Measurements from ENCODE around the gene SLC25A12.

SLC25A12 gene

DNA sequence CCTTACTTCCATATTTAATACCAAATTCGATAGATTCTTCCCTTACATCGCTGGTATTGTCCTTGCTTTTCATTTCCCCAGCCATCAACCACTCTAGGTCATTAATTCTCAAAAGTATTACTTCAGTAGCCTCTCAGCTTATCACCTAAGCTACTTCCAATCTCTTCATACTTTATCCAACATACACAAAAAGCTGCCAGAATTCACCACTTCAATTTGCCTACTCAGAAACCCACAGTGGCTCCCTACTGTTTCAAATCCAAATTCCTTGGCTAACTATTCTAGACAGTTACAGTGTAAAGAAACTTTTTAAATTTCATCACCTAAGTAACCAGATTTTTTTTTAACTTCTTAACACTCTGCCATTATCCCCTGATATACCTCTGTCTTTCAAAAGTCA lies 4.7 kb downstream of the SLC25A12 start:
- peaks cover 2 to 7% (median 4%) of the 10 kb centered on the region in 4 experiments for H3K36me3 ChIP-seq (ENCODE audit: control insufficient read depth in 4 of 4, insufficient read depth in 4 of 4, low read length in 3 of 4)
- no peak overlapping the region for H3K4me3 ChIP-seq (ENCODE audit: control insufficient read depth in 1 of 7, extremely low read depth in 1 of 7, insufficient read depth in 4 of 7, low read depth in 2 of 7, low read length in 6 of 7)
- CTCF ChIA-PET: no interaction called here
- DNase-seq: no peak
- H3K9me3 ChIP-seq (ENCODE audit: control extremely low read depth in 1 of 5, control insufficient read depth in 4 of 5, insufficient read depth in 2 of 5, low read depth in 1 of 5, low read length in 4 of 5): no peaks in the 10 kb centered on the region
- peaks cover 6 to 9% (median 9%) of the 10 kb centered on the region in 4 experiments for H3K4me1 ChIP-seq (ENCODE audit: control extremely low read depth in 1 of 4, control insufficient read depth in 4 of 4, insufficient read depth in 4 of 4, low read length in 3 of 4)
- POLR2A ChIA-PET: no interaction called here
- 100% methylated on average over 2 of the region's 2 CpGs for WGBS (ENCODE audit: insufficient coverage)
- no peaks in the 10 kb centered on the region for H3K27me3 ChIP-seq (replicated peaks in 2 of 5; ENCODE audit: control insufficient read depth in 4 of 5, insufficient read depth in 5 of 5, low read length in 4 of 5)
- H3K27ac ChIP-seq (ENCODE audit: insufficient read depth in 1 of 2, low read depth in 1 of 2, low read length in 2 of 2, poor library complexity in 1 of 2, severe bottlenecking in 2 of 2): no peak overlapping the region

DNA sequence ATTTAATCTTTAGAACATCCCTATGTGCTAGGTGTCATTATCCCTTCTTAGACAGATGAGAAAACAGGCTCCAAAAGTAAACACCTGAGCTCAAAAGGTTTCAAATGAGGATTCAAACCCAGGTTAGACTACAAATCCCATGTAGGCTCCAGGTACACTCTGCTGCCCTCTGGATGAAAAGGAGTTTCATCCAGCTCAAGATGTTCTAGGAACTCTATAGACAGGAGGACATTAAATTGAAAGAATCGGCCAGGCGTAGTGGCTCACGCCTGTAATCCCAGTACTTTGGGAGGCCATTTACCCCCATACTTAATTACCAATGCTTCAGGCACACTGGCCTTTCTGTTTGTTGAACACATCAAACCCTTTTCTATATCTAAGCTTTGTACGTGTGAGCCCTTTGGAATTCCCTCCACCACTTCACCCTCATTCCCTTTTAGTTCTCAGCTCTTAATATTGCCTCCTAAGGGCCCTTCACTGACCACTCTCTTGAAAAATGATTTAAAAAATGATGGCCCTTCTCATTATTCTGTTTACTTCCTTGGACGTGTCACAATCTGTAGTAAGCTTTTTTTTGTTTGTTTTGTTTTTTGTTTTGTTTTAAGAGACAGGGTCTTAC lies 10.7 kb downstream of the SLC25A12 start:
- POLR2A ChIA-PET: no interaction called here
- CTCF ChIA-PET: interaction anchor here (1.1 kb wide), 1 partner anchor 10 kb away, joined by 3 read pairs; no protein-coding TSS in a partner anchor

DNA sequence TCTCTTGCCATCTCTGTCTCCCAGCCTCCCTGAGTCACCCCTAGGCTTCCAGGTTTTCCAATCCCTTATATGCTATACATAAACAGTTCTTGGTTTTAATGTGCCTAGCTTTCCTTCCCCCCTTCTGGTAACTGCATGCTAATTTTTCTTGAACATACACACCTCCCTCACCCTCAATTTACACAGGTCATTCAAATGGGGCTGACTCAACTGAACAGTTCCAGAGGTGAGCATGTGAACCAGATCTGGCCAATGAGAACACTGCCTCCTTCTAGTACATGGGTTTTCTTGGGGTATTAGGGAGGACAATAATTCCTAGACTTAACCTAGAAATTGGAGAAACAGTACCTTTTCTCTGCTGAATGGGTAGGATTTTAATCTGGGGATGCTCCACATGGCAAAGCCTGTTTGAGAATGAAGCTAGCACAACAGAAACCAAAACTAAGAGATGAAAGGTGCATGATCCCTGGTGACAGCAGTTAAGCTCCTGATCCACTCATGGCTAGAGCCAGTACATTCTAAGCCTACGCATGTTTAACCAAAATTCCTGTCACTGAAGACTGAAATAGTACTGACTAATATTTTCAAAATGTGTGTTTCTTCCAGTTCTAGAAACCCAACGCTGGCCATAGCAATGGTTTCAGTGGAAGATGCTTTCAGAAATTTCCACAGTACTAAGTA lies 11.8 kb downstream of the SLC25A12 start:
- Histone ChIP-seq H3K4me3 (ENCODE audit: control insufficient read depth in 1 of 7, extremely low read depth in 1 of 7, insufficient read depth in 4 of 7, low read depth in 2 of 7, low read length in 6 of 7) (no peak overlapping the region), H3K27ac (ENCODE audit: insufficient read depth in 1 of 2, low read depth in 1 of 2, low read length in 2 of 2, poor library complexity in 1 of 2, severe bottlenecking in 2 of 2) (no peak overlapping the region), H3K27me3 (replicated peaks in 2 of 5; ENCODE audit: control insufficient read depth in 4 of 5, insufficient read depth in 5 of 5, low read length in 4 of 5) (no peaks in the 10 kb centered on the region), H3K4me1 (ENCODE audit: control extremely low read depth in 1 of 4, control insufficient read depth in 4 of 4, insufficient read depth in 4 of 4, low read length in 3 of 4) (peaks cover 0 to 3% (median 0%) of the 10 kb centered on the region in 4 experiments), H3K36me3 (ENCODE audit: control insufficient read depth in 4 of 4, insufficient read depth in 4 of 4, low read length in 3 of 4) (peaks cover 0 to 3% (median 1%) of the 10 kb centered on the region in 4 experiments), H3K9me3 (ENCODE audit: control extremely low read depth in 1 of 5, control insufficient read depth in 4 of 5, insufficient read depth in 2 of 5, low read depth in 1 of 5, low read length in 4 of 5) (no peaks in the 10 kb centered on the region)
- DNase-seq: no peak
- CTCF ChIA-PET: interaction anchor here (0.6 kb wide), 1 partner anchor 27 kb away, joined by 3 read pairs; no protein-coding TSS in a partner anchor
- POLR2A ChIA-PET: no interaction called here
- 100% methylated on average over 2 of the region's 2 CpGs for WGBS (ENCODE audit: insufficient coverage)

More for the DNA sequence above, 10.7 kb downstream of the SLC25A12 start:
- Histone ChIP-seq H3K4me1 (ENCODE audit: control extremely low read depth in 1 of 4, control insufficient read depth in 4 of 4, insufficient read depth in 4 of 4, low read length in 3 of 4) (peaks cover 0 to 1% (median 0%) of the 10 kb centered on the region in 4 experiments), H3K27me3 (replicated peaks in 2 of 5; ENCODE audit: control insufficient read depth in 4 of 5, insufficient read depth in 5 of 5, low read length in 4 of 5) (no peaks in the 10 kb centered on the region), H3K4me3 (ENCODE audit: control insufficient read depth in 1 of 7, extremely low read depth in 1 of 7, insufficient read depth in 4 of 7, low read depth in 2 of 7, low read length in 6 of 7) (no peak overlapping the region), H3K36me3 (ENCODE audit: control insufficient read depth in 4 of 4, insufficient read depth in 4 of 4, low read length in 3 of 4) (peaks cover 0 to 3% (median 1%) of the 10 kb centered on the region in 4 experiments), H3K27ac (ENCODE audit: insufficient read depth in 1 of 2, low read depth in 1 of 2, low read length in 2 of 2, poor library complexity in 1 of 2, severe bottlenecking in 2 of 2) (no peak overlapping the region), H3K9me3 (ENCODE audit: control extremely low read depth in 1 of 5, control insufficient read depth in 4 of 5, insufficient read depth in 2 of 5, low read depth in 1 of 5, low read length in 4 of 5) (no peaks in the 10 kb centered on the region)
- DNase-seq: no peak
- WGBS (ENCODE audit: insufficient coverage): 98% methylated on average over 4 of the region's 5 CpGs

DNA sequence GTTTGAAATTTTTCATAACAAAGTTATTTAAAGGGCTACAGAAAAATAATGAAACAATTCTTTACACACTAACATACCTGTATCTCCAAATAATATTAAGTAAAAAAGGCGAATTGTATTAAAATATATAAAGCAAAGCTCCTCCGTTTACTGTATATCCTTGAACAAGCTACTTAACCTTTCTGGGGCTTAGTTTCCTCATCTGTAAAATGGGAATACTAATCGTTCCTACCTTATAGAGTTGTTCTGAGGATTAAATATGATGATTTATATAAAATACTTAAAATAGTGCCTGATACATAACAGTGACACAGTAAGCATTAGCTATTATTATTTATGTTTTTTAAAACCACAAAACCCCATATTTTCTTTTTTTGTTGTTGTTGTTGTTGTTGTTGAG lies 13.3 kb downstream of the SLC25A12 start:
- Histone ChIP-seq H3K4me1 (ENCODE audit: control extremely low read depth in 1 of 4, control insufficient read depth in 4 of 4, insufficient read depth in 4 of 4, low read length in 3 of 4) (peaks cover 0 to 7% (median 3%) of the 10 kb centered on the region in 4 experiments), H3K4me3 (ENCODE audit: control insufficient read depth in 1 of 7, extremely low read depth in 1 of 7, insufficient read depth in 4 of 7, low read depth in 2 of 7, low read length in 6 of 7) (no peak overlapping the region), H3K27ac (ENCODE audit: insufficient read depth in 1 of 2, low read depth in 1 of 2, low read length in 2 of 2, poor library complexity in 1 of 2, severe bottlenecking in 2 of 2) (no peak overlapping the region), H3K9me3 (ENCODE audit: control extremely low read depth in 1 of 5, control insufficient read depth in 4 of 5, insufficient read depth in 2 of 5, low read depth in 1 of 5, low read length in 4 of 5) (no peaks in the 10 kb centered on the region), H3K27me3 (replicated peaks in 2 of 5; ENCODE audit: control insufficient read depth in 4 of 5, insufficient read depth in 5 of 5, low read length in 4 of 5) (no peaks in the 10 kb centered on the region), H3K36me3 (ENCODE audit: control insufficient read depth in 4 of 4, insufficient read depth in 4 of 4, low read length in 3 of 4) (peaks cover 0 to 3% (median 1%) of the 10 kb centered on the region in 4 experiments)
- WGBS (ENCODE audit: insufficient coverage): no CpG with 5 or more reads among the region's 3 CpGs
- CTCF ChIA-PET: interaction anchor here (1.3 kb wide), 1 partner anchor 11 kb away, joined by 9 read pairs; no protein-coding TSS in a partner anchor
- DNase-seq: no peak
- POLR2A ChIA-PET: no interaction called here

DNA sequence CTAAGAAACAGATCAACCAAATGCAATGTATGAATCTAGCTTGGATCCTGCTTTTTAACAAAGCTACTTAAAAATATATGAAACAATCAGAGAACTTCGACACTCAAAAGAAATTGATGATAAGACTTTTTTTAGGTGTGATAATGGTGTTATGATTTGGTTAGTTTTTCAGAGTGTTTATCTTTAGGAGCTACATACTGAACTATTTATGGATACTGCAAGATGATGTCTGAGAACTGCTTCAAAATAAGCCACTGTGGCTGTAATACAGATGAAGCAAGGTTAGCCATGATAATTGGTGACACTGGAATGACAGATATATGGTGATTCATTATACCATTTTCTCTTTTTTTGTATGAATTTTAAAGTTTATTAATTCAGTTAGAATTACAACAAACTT lies 14.2 kb downstream of the SLC25A12 start:
- DNase-seq: no peak
- H3K27ac ChIP-seq (ENCODE audit: insufficient read depth in 1 of 2, low read depth in 1 of 2, low read length in 2 of 2, poor library complexity in 1 of 2, severe bottlenecking in 2 of 2): no peak overlapping the region
- no peak overlapping the region for H3K4me3 ChIP-seq (ENCODE audit: control insufficient read depth in 1 of 7, extremely low read depth in 1 of 7, insufficient read depth in 4 of 7, low read depth in 2 of 7, low read length in 6 of 7)
- POLR2A ChIA-PET: no interaction called here
- H3K4me1 ChIP-seq (ENCODE audit: control extremely low read depth in 1 of 4, control insufficient read depth in 4 of 4, insufficient read depth in 4 of 4, low read length in 3 of 4): peaks cover 0 to 7% (median 4%) of the 10 kb centered on the region in 4 experiments
- CTCF ChIA-PET: no interaction called here
- WGBS (ENCODE audit: insufficient coverage): no CpG with 5 or more reads among the region's 1 CpG
- peaks cover 0 to 7% (median 2%) of the 10 kb centered on the region in 4 experiments for H3K36me3 ChIP-seq (ENCODE audit: control insufficient read depth in 4 of 4, insufficient read depth in 4 of 4, low read length in 3 of 4)
- H3K27me3 ChIP-seq (replicated peaks in 2 of 5; ENCODE audit: control insufficient read depth in 4 of 5, insufficient read depth in 5 of 5, low read length in 4 of 5): no peaks in the 10 kb centered on the region
- no peaks in the 10 kb centered on the region for H3K9me3 ChIP-seq (ENCODE audit: control extremely low read depth in 1 of 5, control insufficient read depth in 4 of 5, insufficient read depth in 2 of 5, low read depth in 1 of 5, low read length in 4 of 5)

DNA sequence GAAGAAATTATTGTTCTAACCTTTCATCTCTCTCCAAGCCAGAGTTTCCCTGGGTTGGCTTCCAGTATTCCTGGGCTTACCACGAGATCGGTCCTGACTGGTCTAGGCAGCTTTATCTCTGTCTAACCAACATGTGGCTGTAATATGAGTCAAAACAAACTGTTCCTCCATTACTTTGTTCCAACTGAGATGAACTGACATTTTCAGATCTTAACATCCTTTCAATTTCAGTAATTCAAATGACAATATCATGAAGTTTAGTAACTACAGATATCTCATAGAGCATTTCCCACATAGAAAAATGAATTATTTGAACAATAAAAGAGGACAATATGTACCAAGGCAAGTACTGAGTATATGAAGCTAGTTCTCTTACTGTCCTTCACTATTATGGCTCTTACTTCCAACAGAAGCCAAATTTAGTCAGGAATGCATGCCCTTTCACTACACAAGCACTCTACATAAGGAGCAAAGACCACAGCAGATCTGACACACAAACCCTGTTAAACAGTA lies 15.5 kb downstream of the SLC25A12 start:
- CTCF ChIA-PET: interaction anchor here (0.8 kb wide), 1 partner anchor 12 kb away, joined by 3 read pairs; no protein-coding TSS in a partner anchor
- POLR2A ChIA-PET: no interaction called here
- no peaks in the 10 kb centered on the region for H3K9me3 ChIP-seq (ENCODE audit: control extremely low read depth in 1 of 5, control insufficient read depth in 4 of 5, insufficient read depth in 2 of 5, low read depth in 1 of 5, low read length in 4 of 5)
- DNase-seq: no peak
- H3K4me3 ChIP-seq (ENCODE audit: control insufficient read depth in 1 of 7, extremely low read depth in 1 of 7, insufficient read depth in 4 of 7, low read depth in 2 of 7, low read length in 6 of 7): no peak overlapping the region
- 39% methylated on average over 2 of the region's 2 CpGs for WGBS (ENCODE audit: insufficient coverage)
- peaks cover 2 to 7% (median 4%) of the 10 kb centered on the region in 4 experiments for H3K36me3 ChIP-seq (ENCODE audit: control insufficient read depth in 4 of 4, insufficient read depth in 4 of 4, low read length in 3 of 4)
- peak overlapping the region in 1 of 2 experiments; percentile 60 for H3K27ac ChIP-seq (ENCODE audit: insufficient read depth in 1 of 2, low read depth in 1 of 2, low read length in 2 of 2, poor library complexity in 1 of 2, severe bottlenecking in 2 of 2)
- peaks cover 0 to 7% (median 4%) of the 10 kb centered on the region in 4 experiments for H3K4me1 ChIP-seq (ENCODE audit: control extremely low read depth in 1 of 4, control insufficient read depth in 4 of 4, insufficient read depth in 4 of 4, low read length in 3 of 4)
- H3K27me3 ChIP-seq (replicated peaks in 2 of 5; ENCODE audit: control insufficient read depth in 4 of 5, insufficient read depth in 5 of 5, low read length in 4 of 5): no peaks in the 10 kb centered on the region

DNA sequence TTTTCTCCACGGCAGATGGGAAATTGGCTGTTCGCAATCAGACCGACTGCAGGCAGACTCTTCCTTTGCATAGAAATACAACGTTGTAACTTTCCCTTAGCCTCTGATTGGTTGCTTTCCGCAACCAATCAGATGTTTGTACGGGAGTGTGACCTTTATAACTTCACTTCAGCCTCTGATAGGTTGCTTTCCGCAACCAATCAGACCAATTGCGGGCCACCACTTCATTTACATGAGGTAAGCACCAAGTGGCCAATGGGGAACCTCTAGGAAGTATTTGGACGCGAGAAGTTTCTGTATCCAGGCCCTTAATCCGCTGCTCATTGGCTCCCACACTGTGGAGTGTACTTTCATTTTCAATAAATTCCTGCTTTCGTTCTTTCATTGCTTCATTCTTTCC lies 19.1 kb downstream of the SLC25A12 start:
- H3K27ac ChIP-seq (ENCODE audit: insufficient read depth in 1 of 2, low read depth in 1 of 2, low read length in 2 of 2, poor library complexity in 1 of 2, severe bottlenecking in 2 of 2): no peak overlapping the region
- WGBS (ENCODE audit: insufficient coverage): 90% methylated on average over 12 of the region's 12 CpGs
- peaks cover 0 to 7% (median 4%) of the 10 kb centered on the region in 4 experiments for H3K4me1 ChIP-seq (ENCODE audit: control extremely low read depth in 1 of 4, control insufficient read depth in 4 of 4, insufficient read depth in 4 of 4, low read length in 3 of 4)
- no peaks in the 10 kb centered on the region for H3K9me3 ChIP-seq (ENCODE audit: control extremely low read depth in 1 of 5, control insufficient read depth in 4 of 5, insufficient read depth in 2 of 5, low read depth in 1 of 5, low read length in 4 of 5)
- DNase-seq: peak in 2 of 3 donors; percentile 8 to 10
- no peak overlapping the region for H3K4me3 ChIP-seq (ENCODE audit: control insufficient read depth in 1 of 7, extremely low read depth in 1 of 7, insufficient read depth in 4 of 7, low read depth in 2 of 7, low read length in 6 of 7)
- ChIA-PET CTCF (no interaction called here), POLR2A (no interaction called here)
- H3K36me3 ChIP-seq (ENCODE audit: control insufficient read depth in 4 of 4, insufficient read depth in 4 of 4, low read length in 3 of 4): peaks cover 3 to 10% (median 5%) of the 10 kb centered on the region in 4 experiments
- no peaks in the 10 kb centered on the region for H3K27me3 ChIP-seq (replicated peaks in 2 of 5; ENCODE audit: control insufficient read depth in 4 of 5, insufficient read depth in 5 of 5, low read length in 4 of 5)
